GM21786 (cell line): ENCODE data around the gene FATE1.

Experiments
- ATAC-seq: cut with Tn5 transposase; IDR thresholded peaks from one replicate; pipeline ENCODE4 v1.9.1; 2021; ENCODE audit not compliant: unreplicated experiment

Gene FATE1

GRCh38 chrX:151742311-151742710 lies 26.5 kb downstream of the FATE1 start:
- ATAC-seq, result no peak

GRCh38 chrX:151743651-151744470 lies 28.0 kb downstream of the FATE1 start:
- no peak for ATAC-seq

GRCh38 chrX:151745651-151746050 lies 29.8 kb downstream of the FATE1 start:
- no peak for ATAC-seq

- ATAC-seq, result no peak
These were observed 30.7 kb downstream of the FATE1 start for GRCh38 chrX:151746502-151746901.

GRCh38 chrX:151750511-151750910 lies 34.7 kb downstream of the FATE1 start:
- no peak for ATAC-seq

- no peak for ATAC-seq
These were observed 37.0 kb downstream of the FATE1 start for GRCh38 chrX:151752847-151753246.

GRCh38 chrX:151753313-151754046 lies 37.6 kb downstream of the FATE1 start:
- ATAC-seq, result peak; percentile 80

- ATAC-seq, result no peak
These were observed 38.2 kb downstream of the FATE1 start for GRCh38 chrX:151754047-151754429.

- no peak for ATAC-seq
These were observed 38.9 kb downstream of the FATE1 start for GRCh38 chrX:151754641-151755215.

GRCh38 chrX:151759041-151759708 lies 43.3 kb downstream of the FATE1 start:
- ATAC-seq, result no peak

- no peak for ATAC-seq
These were observed 47.0 kb downstream of the FATE1 start for GRCh38 chrX:151762802-151763201.

GRCh38 chrX:151763711-151764110 lies 47.9 kb downstream of the FATE1 start:
- ATAC-seq, result no peak

GRCh38 chrX:151765026-151765425 lies 49.2 kb downstream of the FATE1 start:
- no peak for ATAC-seq

- no peak for ATAC-seq
These were observed 55.9 kb downstream of the FATE1 start for GRCh38 chrX:151771726-151772125.
